Eye (tissue), 1 donor: ENCODE data around the gene TRIM58.
A peak's percentile ranks its signal among the peaks of the same experiment; 100 is the strongest.

Experiments
- DNase-seq: peaks from one replicate; pipeline ENCODE4 v3.0.0-alpha.2; 2015

Gene TRIM58, protein sequence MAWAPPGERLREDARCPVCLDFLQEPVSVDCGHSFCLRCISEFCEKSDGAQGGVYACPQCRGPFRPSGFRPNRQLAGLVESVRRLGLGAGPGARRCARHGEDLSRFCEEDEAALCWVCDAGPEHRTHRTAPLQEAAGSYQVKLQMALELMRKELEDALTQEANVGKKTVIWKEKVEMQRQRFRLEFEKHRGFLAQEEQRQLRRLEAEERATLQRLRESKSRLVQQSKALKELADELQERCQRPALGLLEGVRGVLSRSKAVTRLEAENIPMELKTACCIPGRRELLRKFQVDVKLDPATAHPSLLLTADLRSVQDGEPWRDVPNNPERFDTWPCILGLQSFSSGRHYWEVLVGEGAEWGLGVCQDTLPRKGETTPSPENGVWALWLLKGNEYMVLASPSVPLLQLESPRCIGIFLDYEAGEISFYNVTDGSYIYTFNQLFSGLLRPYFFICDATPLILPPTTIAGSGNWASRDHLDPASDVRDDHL

DNA sequence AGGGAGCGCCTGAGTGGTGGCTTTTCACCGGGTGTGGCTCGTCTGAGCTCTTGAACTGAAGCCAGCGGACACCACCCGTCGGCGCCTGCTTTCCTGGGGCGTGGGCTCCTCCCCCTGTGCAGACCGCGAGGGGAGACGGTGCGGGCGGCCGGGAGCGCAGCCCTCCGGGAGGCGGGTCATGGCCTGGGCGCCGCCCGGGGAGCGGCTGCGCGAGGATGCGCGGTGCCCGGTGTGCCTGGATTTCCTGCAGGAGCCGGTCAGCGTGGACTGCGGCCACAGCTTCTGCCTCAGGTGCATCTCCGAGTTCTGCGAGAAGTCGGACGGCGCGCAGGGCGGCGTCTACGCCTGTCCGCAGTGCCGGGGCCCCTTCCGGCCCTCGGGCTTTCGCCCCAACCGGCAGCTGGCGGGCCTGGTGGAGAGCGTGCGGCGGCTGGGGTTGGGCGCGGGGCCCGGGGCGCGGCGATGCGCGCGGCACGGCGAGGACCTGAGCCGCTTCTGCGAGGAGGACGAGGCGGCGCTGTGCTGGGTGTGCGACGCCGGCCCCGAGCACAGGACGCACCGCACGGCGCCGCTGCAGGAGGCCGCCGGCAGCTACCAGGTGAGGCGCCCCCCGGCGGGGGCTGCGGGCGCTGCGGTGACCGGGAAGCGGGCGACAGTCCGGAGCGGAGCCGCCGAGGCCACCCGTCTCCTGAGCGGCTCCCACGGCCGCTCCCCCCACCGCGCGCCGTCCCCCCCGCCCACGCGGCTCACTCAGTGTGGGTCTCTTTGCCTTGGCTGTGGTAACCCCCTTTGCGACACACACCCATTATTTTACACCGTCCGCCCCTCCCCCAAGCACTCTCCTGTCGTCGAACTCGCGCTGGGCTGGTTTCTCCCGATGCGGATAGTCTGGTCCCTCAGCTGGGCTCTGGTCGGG, at the start of gene TRIM58:
Gene TRIM58 (plus strand): TSS at position 119 of the 916 bp plus-strand sequence. CDS start 60 bp downstream, at position 179.
- peak; percentile 63 for DNase-seq

DNA sequence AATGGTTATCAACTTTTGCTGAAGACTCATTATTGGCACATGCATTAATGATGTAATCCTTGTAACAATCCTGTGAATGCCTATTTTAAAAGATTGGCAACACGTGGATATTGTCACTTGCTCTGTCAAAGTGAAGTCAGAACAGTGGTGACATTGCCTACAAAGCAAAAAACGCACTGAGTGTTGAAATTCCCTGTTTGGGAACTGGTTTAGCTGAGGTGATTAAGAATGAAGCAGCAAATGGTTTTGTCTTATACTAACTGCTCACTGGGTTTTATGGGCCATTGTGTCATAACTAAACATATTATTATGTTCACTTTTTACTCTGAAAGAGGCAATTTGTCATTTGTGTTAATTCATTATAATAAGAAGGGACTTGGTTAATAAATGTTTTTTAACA, 44.4 kb upstream of the TRIM58 start:
- DNase-seq = no peak

DNA sequence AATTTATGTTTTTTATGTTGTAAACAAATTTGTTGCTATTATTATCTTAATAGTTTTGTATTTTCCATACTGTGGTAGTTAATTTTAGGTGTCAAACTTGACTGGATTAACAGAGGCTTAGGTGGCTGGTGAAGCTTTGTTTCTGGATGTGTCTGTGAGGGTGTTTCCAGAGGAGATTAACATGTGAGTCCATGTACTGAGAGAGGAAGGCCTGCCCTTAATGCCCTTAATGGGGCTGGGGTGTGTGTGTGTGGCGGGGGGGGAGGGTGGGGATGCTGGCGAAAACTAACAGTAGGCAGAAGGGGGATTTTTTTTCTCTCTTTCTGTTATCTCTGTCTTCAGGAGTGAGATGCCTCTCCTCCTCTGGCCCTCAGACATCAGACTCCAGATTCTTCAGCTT, 34.9 kb upstream of the TRIM58 start:
- DNase-seq = no peak

DNA sequence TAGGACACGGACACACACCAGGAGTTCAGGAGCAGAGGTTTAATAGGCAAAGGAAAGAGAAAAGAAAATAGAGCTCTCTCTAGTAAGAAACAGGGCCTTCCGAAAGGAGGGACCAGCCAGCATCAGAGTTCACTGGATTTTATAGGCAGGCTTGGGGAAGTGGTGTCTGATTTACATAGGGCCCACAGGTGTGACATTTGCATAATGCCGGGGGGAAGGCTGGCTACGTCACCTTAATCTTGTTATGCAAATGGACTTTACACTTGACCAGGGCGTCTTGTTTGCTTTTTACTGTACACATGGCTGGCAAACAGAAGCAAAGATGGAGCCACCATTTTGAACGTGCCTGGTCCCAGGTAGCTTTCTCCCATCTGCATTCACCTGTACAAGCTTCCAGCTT, 33.0 kb upstream of the TRIM58 start, which contains the start of gene OR14A16:
Gene OR14A16 (minus strand): TSS at position 97 of the 400 bp plus-strand sequence. CDS start 8,390 bp downstream, outside the sequence.
- DNase-seq = no peak

DNA sequence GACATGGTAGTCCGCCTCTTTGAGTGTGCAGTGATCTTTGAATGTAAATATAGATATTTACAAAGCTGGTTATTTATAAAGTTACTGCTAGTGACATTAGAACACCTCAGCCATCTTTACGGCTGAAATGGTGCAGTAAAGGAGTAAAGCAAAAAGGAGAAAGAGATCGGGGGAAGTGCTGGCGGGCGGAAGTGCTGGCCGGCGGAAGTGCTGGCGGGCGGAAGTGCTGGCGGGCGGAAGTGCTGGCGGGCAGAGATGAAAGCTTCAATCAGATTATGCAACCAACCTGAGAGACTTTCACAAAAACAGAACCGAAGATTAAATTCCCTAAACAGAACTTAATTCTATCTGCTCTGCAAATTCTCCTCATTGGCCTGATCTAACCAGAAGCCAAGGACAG, 31.6 kb upstream of the TRIM58 start:
- no peak for DNase-seq

DNA sequence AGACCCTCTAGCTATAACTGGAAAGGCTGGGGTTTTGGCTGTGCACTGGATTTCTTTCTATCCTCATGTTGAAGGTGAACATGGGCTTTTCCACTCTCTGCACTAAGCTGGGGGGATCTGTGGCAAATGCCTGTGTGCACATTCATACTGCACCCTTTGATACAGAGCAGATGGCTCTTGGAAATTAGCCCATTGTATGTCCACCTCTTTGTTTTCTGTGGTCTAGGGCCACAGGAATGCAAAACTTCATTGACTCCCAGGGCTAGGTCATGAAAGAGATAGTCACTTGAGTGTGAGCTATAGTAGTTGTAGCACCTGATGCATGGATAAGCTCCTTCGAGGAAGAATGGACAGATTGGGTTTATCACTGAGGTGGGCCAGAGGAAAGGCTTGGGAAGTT, 27.3 kb upstream of the TRIM58 start:
- no peak for DNase-seq

DNA sequence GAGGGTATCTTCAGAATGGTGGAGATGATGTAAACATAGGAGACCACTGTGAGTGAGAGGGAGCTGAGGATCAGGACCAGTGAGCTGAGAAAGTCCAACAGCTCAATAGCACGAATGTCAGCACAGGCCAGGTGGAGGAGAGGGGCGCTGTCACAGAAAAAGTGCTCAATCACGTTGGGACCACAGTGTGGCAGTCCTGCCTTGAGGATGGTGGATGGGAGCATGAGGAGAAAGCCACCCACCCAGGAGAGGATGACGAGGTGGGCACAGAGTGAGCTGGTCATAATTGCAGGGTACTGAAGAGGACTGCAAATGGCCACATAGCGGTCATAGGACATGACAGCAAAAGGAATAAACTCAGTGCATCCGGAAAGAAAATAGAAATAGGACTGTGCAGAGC, 23.4 kb upstream of the TRIM58 start:
- DNase-seq = no peak

DNA sequence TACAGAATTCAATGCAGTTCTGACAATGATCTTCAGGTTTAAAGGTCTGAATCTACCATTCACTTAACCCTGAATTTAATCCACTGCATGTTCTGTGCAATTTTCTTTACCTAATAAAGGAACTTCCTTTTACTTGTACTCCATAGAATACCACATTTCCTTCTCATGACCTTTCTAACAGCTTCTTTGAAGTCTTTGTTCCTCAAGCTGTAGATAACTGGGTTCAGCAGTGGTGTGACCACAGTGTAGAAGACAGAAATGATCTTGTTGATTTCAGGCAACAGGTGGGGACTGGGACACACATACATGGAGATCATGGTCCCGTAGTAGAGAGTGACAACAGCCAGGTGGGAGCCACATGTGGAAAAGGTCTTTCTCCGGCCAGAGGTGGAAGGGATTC, 16.2 kb upstream of the TRIM58 start:
- no peak for DNase-seq

DNA sequence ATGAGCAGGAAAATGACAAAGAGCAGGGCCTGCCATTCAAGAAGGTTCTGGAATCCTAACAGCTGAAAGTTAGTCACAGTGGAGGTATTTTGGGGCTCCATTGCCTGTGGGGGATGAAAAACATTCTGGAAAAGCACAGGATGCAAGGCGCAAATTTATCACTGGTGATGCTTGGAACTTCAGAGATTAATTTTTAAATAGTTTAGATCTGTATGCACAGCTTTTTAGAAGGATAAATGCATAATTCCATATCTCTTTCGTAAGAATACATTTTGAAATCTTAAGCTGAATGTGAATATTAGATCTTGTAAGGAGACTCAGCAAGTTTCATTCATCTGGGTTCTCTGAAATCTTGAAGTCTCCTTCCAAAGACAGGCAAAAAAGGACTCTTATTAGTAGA, 15.2 kb upstream of the TRIM58 start, which contains the start of gene OR11L1:
Gene OR11L1 (minus strand): TSS at position 101 of the 400 bp plus-strand sequence. CDS start 0 bp downstream, at position 101.
- no peak for DNase-seq

DNA sequence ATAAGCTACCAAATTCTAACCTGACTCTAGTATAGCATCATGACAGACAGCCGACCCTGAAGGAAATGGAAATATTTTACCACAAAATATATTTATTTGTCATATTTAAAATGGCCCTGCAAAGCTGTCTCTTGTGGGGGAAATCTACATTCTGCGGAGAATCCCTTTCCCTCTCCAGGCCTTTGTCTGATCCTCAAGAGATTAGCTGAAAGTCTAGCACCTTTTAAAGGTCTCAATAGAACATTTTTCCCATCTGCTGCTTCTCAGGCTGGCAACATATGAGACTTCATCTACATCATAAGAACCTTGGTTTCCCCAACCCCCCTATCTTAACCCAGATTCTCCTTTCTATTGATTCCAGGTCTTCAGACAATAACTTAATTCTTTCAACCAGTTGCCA, 13.6 kb upstream of the TRIM58 start:
- DNase-seq = no peak

DNA sequence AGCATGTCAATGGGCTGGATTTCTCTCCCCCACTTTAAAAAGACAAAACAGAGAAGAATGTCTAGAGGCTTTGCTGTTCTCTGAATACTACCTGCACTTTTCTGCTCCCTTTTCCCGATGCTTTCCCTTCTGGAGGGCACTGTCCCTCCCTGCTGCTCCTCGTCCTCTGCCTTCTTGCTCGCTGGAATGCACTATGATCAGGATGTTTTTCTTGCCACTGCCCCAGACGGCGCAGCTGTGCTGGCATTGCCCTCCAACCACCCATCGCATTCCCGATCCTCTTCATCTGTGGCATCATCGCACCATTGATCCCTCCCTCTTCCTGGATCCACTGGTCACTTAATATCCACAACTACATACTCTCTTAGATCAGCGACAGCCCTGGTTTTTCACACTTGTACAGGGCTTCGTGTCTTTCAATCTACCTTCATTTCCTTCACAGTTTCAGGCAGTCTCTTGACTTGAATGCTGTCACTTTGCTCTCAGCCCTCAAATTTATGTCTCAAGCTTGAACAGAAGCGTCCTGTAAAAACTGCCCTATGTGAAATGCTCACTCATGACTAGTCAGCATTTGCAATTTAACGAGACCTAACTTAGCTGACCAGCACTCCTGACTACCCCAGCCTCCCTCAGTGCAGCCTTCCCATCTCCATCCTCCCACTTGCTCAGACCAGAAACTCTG, 11.8 kb upstream of the TRIM58 start:
- DNase-seq = no peak

DNA sequence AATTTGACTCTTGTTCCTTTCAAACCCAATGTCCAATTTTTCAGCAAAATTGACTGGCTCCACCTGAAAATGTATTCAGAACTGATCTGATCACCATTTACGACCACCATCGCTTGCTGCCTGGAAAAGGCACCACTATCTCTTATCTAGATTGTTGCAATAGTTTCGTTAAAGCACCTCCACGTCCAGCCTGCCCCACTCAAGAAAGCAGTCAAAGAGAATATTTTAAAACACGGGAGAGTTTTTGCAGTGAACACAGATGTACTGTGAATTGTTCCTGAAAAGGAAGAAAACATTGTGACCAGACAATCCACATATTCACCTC, 11.3 kb upstream of the TRIM58 start:
- no peak for DNase-seq

DNA sequence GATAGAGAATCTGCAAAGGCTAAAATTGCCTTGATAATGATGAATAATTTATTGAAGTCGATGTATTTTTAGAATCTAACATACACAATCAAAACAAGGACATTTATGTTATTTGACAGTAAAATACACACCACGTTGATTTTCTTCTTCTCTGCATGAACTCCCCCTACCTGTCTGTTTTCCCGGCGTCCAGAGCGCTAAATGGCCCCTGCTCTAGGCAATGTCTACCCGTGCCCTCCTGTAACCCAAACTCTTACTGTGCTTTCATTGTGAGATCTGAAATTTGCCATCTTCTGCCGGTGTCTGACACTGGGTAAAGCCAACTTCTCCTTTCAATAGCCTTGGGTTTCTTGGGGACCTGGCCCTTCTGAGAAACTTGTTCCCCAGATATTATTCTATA, 8.6 kb upstream of the TRIM58 start:
- no peak for DNase-seq

DNA sequence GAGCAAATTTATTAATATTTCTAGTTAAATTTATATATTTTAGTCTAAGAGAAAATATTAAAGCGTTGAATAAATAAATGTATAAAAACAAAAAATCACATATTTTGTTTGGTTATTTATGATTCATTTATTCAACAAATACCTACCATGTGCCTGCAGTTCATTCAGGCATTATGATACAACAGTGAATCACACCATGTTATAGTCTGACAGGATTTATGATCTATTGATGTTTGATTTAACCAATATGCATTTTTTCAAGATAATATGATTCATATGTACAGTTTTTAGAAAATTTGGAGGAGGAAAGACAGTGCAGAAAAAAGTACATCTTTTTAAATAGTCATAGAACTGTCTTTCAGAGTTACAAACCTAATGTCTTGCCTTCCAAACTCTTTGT, 7.4 kb upstream of the TRIM58 start:
- DNase-seq = no peak

DNA sequence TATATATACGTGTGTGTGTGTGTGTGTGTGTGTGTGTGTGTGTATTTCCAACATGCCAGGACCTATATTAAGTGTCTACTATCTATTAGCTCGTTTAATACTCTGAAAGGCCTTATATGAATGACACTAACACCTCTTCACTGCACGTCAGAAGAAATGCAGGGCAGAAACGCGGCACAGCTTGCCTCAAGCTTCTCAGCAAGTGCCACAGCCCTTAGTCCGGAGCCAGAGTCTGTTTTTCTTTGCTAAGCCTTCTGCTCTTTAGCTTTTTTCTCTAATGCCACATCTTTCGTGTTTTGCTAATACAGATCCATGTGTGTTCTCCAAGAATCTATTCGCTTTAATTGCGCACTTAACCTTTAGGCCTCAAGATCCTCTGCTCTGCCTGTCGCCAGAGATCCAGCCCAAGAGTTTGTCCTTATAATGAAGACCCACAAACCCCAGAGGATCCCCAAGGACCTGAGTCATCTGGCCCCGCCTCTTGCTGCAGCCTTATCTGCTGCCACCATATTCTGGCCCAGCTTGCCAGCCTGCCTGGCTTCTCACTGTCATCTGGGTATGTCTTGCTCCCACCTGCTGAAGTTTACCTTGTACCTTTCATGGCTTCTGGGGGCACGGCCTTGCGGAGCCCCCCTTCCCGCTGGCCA, 2.0 kb upstream of the TRIM58 start:
- DNase-seq = no peak

DNA sequence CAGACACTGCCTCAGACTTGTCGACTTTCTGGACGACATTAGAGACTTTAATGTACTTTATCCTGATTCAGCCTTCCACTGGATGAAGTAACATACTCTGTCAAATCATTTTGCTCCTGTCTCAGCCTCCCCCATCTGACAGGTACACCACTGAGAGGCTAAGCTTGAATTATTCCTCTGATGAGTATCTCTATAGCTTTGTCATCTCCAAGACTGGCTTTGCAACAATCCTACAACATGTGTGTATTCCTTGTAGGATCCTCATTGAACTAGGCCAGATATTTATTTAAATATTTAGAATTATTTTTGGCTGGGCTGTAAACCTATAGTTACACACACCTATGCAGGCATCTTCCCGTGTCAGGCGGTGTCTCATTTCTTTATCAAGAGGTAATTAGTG, 1.1 kb upstream of the TRIM58 start:
- no peak for DNase-seq

DNA sequence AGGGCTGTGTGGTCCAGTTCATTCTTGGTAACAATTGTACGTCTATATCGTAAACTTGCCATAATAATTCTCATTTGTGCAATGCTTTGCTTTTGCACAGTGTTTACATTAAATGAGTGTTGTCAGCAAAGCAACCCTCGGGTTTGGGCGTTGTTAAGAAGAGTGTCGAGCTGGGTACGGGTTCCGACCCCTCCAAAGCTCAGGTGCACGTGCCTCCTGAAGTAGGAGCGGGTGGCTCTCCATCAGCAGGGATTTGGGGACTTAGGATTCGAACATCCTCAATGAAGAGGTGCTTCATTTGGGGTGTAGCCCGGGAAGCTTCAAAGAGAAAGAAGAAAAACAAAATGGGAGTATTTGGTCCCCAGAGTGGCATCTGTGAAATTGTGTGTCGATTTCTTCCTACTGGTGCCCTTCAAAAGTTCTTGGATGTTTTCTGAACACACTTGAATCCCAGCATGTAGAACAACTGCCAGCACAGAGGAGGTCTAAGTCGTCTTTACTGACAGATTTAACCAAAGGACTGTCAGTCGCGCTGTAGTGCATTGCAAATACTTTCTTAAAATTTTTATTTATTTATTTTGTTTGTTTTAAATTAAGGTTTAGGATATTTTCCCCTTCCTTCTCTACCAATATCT, 1.1 kb downstream of the TRIM58 start:
- DNase-seq = no peak

DNA sequence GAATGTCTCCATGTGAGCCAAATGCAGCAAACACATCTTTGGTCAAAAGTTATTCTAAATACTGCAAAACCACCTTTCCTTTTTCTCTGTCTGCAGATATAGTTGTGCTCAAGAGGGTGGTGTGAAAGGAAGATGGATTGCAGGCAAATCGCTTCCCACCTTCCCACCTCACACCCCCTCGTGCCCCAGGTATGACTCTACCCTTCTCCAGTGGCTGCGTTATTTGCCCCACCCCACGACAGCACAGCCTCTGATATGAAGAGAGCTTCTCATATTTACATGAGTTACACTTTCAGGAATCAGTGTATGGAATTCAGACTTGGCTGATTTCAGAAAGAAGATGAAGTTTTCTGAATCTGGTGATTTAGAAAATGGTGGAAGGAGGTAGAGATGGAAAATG, 5.8 kb downstream of the TRIM58 start:
- DNase-seq = no peak

DNA sequence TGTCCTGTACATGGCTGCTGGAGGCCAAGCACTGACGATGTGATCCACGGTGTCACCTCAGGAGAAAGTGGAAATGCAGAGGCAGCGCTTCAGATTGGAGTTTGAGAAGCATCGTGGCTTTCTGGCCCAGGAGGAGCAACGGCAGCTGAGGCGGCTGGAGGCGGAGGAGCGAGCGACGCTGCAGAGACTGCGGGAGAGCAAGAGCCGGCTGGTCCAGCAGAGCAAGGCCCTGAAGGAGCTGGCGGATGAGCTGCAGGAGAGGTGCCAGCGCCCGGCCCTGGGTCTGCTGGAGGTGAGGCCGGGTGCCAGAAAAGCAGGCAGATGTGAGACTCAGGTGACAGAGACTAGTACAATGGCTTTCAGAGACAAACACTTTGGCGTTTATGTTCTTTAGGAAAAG, 7.7 kb downstream of the TRIM58 start:
- no peak for DNase-seq

DNA sequence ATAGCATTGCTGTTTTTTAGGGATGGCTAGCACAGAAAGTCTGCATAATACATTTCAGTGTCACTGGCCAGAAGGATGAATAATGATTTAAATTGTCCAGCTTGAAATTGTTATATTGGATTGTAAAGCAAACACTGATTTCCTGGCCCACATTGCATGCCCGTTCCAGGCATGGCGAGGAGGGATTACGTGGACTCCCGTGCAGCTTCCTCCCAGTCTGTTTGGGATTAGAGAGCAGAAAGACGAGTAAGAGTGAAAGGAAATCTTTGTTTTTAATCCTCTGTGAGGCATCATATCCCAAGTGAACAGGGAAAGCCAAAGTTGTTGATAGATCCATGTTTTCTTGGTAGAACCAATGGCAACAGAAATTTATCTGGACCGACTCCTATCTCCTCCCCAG, 8.4 kb downstream of the TRIM58 start:
- DNase-seq = no peak

DNA sequence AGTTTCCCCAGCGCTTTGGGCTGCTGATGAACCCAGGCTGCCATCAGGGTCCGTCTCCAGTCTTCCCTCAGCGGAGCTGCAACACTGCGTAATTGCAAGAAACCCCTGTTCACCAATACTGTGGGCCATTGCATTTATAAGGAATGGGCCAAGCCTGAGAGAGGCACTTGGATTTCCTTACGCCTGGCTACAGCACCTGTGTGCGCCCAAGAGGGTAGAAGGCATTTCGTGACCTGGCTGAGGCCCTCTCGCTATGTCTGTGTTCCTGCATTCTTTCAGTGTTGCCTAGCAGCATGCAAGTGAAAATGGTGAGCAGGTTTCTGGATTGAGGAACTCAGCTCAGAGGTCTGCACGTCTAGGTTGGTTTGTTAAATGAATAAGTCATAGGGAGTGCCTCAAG, 26.4 kb downstream of the TRIM58 start:
- no peak for DNase-seq

DNA sequence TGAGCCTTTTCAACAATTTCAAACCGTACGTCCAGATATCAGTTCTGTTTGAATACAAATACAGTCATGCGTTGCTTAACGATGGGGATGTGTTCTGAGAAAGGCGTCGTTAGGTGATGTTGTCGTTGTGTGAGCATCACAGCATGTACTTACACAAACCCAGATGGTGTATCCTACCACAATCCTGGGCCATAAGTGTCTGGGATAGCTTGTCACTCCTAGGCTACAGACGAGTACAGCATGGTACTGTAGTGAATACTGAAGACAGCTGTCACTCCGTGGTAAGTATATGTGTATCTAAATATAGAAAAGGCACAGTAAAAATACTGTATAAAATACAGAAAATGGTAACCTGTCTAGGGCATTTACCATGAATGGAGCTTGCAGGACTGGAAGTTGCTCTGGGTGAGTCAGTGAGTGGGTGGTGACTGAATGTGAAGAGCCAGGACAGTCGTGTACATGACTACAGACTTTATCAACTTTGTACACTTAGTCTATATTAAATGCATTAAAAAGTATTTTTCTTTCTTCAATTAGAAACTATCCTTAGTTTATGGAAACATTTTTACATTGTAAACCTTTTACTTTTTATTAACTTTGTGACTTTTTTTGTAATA, 27.9 kb downstream of the TRIM58 start:
- no peak for DNase-seq
